ENCODE results near the gene DNAJC10.
"Not testable (repeated sequence)": the region's sequence is repeated elsewhere in the genome, so short reads cannot be mapped to it uniquely, and the experiment has no call there.

DNAJC10 gene

GRCh38 chr2:182728014-182728413 lies 12.0 kb downstream of the DNAJC10 start:
- DNase-seq: no peak

GRCh38 chr2:182729710-182730339 lies 13.8 kb downstream of the DNAJC10 start:
- DNase-seq: no peak

DNA sequence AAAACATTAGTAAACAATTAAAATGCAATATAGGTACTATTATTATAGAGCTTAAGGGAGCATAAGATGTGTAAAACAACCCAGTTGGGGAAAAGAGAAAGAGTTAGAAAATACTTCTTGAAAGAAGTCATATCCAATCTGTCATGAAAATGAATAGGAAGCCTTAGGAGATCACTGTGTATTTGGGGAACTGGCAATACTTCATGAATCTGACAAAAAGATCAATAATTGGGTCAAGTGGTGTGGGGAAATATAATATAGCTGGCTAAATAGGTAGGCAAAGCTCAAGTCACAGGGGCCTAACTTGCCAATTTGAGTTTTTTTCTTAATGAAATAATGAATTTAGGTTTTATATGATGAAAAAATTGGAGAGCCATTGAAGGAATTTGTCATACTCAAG lies 14.4 kb downstream of the DNAJC10 start:
- DNase-seq: no peak

GRCh38 chr2:182732736-182733135 lies 16.7 kb downstream of the DNAJC10 start:
- no peak for DNase-seq

- DNase-seq: no peak
Observed at GRCh38 chr2:182733572-182733971, 17.5 kb downstream of the DNAJC10 start.

DNA sequence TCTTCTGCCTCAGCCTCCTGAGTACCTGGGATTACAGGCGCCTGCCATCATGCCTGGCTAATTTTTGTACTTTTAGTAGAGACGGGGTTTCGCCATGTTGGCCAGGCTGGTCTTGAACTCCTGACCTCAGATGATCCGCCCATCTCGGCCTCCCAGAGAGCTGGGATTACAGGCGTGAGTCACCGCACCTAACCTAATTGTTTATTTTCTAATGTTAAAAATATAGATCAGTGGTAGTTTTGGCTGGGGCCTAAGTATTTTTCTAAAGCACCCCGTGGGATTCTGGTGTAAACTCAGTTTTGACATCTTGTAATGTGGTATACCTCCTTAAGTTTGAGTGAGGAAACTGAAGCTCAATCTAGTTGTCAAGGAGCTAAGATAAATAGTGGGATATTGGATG lies 20.8 kb downstream of the DNAJC10 start:
- DNase-seq: not testable (repeated sequence)

GRCh38 chr2:182740701-182741100 lies 24.6 kb downstream of the DNAJC10 start:
- no peak for DNase-seq

GRCh38 chr2:182741620-182742019 lies 25.6 kb downstream of the DNAJC10 start:
- no peak for DNase-seq

DNA sequence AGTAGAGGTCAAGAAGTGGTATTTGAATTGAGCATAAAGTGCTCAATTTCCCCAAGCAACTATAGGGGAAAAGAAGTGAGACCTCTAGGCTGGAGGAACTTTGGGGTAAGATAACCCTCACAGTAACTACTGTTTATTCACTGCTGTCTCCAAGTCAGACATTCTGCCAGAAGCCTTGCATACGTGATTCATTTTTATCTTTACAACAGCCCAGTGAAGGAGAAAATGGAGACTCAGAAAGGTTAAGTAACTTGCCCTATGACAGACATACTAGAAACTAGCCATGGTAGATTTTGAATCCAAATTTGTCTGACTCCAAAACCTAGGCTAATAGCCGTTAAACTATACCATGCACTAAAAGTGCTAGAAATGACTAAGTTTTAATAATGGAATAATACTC lies 28.4 kb downstream of the DNAJC10 start:
- no peak for DNase-seq

DNA sequence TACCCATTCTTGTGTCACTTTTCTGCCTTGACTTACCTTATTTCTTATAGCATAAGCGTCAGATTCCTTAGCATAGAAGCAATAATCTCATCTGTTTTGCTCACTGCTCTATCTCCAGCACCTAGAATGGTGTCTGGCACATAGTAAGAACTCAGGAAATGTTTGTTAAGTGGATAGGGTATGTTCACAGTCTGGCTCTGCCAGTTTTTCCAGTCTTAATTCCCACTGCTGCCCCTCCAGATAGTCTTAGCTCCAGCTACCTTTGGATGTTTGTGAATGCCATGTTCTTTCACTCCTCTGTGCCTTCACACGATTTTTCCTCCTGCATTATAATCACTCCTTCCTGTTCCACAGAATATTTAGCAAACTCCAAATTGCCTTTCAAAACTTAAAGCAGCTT lies 29.0 kb downstream of the DNAJC10 start:
- DNase-seq: no peak

GRCh38 chr2:182745894-182746293 lies 29.8 kb downstream of the DNAJC10 start:
- DNase-seq: not testable (repeated sequence)

DNA sequence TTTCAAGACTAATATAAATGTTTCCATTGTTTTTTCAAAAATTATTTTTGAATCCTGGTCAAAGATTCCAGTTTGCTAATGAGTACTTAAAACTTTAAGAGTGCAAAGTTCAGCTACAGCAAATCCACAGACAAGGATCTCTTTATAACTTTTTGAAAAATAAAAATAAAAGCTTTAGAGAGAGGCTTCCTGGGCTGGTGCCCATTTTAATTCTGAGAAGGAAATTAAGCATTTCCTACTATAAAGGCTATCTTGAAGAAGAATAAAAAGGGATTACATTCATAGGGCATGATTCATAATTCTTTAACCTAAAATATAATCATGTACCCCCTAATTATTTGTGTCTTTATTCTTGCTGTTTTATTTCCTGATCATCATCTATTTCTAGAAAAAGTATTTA lies 38.2 kb downstream of the DNAJC10 start:
- no peak for DNase-seq

DNA sequence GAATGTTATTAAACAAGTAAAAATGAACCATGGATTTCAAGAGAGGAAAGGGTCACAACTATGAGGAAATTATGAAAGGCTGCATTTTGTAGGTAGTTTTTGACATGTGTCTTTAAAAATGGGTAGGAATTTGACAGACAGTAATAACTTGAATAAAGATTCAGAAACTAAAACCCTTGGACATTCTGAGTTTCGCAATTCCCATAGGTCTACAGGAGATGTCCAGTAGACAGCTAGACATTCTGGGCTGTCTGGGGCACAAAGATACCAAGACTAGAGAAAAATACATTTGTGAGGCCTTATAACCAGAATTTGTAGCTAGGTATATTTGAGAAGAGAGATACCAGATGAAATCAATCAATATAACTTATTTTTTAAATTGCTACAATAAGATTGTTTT lies 42.3 kb downstream of the DNAJC10 start:
- no peak for DNase-seq

- no peak for DNase-seq
Observed at GRCh38 chr2:182761903-182762302, 45.8 kb downstream of the DNAJC10 start.

- no peak for DNase-seq
Observed at GRCh38 chr2:182763311-182763912, 47.4 kb downstream of the DNAJC10 start.

GRCh38 chr2:182766626-182767025 lies 50.6 kb downstream of the DNAJC10 start:
- no peak for DNase-seq

DNA sequence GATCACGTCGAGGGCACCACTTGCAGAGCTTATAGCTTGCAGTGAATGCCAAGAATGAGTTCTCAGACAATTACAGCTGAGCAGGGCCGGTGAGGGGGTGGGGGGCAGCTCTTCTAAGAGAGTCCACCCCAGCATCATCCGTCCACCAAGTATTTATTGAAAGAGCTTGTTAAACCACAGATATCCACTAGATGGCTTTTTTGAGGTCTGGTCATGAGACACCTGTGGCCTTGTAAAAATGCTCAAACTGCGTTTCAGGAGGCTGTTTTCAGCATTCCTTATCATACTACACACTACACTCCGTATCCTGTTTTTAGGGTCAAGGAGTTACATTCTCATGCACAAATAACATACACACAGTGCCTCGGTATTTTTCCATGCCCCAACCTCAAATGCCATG lies 51.5 kb downstream of the DNAJC10 start:
- DNase-seq: no peak

DNA sequence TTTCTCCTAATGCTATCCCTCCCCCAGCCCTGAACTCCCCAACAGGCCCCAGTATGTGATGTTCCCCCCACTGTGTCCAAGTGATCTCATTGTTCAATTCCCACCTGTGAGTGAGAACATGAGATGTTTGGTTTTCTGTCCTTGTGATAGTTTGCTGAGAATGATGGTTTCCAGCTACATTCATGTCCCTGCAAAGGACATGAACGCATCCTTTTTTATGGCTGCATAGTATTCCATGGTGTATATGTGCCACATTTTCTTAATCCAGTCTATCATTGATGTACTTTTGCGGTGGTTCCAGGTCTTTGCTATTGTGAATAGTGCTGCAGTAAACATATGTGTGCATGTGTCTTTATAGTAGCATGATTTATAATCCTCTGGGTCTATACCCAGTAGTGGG lies 52.9 kb downstream of the DNAJC10 start:
- not testable (repeated sequence) for DNase-seq

GRCh38 chr2:182779323-182779722 lies 63.3 kb downstream of the DNAJC10 start:
- no peak for DNase-seq

DNA sequence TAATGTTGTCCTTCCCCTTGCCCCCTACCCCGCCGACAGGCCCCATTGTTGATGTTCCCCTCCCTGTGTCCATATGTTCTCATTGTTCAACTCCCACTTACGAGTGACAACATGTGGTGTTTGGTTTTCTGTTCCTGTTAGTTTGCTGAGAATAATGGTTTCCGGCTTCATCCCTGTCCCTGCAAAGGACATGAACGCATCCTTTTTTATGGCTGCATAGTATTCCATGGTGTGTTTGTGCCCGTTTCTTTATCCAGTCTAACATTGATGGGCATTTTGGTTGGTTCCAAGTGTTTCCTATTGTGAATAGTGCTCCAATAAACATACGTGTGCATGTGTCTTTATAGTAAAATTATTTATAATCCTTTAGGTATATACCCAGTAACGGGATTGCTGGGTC lies 65.0 kb downstream of the DNAJC10 start:
- DNase-seq: not testable (repeated sequence)

DNA sequence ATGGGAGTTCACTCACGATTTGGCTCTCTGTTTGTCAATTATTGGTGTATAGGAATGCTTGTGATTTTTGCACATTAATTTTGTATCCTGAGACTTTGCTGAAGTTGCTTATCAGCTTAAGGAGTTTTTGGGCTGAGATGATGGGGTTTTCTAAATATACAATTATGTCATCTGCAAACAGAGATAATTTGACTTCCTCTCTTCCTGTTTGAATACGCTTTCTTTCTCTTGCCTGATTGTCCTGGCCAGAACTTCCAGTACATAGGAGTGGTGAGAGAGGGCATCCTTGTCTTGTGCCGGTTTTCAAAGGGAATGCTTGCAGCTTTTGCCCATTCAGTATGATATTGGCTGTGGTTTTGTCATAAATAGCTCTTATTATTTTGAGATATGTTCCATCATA lies 66.6 kb downstream of the DNAJC10 start:
- DNase-seq: not testable (repeated sequence)

- no peak for DNase-seq
Observed at GRCh38 chr2:182784058-182784706, 68.1 kb downstream of the DNAJC10 start.

DNA sequence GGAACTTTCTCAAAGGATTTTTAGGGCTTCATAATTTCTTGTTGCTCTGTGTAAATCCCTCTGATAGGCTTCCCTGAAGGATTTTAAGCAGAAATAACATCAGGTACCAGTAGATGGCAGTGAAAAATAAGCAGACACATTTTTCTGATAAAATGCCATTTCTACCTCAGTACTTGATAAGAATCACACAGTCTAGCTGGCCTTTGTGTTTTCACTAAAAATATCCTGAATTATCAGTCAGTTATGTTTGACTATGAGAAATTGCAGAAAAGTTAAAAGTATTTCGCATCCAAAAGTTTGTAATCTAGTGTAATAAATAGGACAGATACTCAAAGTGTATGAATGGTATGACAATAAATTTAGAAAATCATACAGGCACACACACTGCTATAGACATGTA lies 68.7 kb downstream of the DNAJC10 start:
- DNase-seq: no peak

DNA sequence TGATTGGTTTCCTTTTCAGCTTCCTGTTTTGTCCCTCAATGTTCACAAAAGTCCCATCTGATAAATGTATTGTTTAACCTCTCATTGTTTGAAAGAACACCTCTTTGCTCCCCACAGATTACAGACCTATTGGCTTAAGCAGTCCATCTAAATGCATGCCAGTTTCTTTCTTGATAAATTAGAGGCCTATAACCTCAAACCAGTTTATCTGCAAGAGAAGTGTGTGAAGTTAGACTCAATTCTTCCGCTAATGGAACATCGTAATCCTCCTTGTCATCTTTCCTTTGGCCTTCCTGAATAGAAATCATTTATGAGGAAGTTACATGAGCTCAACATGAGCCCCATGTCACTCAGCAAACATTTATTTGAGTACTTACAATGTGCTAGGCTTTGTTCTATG lies 76.4 kb downstream of the DNAJC10 start:
- no peak for DNase-seq

DNA sequence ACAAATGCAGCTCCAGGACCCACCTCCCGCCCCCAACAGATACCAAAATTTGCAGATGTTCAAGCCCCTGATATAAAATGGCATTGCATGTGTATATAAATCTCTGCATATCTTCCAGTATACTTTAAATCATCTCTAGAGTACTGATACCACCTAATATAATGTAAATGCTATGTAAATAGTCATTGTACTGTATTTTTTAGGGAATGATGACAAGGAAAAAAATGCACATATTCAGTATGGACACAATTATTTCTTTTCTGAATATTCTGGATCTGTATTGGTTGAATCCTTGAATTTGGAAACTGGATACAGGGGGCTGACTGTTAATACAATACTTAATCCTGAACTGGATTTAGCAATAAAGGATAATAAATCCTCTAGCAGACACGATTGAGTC lies 82.7 kb downstream of the DNAJC10 start:
- DNase-seq: no peak

Measured in stimulated activated CD4-positive, alpha-beta T cell treated with anti-CD3 and anti-CD28 coated beads, Interleukin-4, amount 100 ng/mL, for 24 hours (primary cell).